Lung (tissue), 16 donors: ENCODE data around the gene HIP1R. TPM values are rescaled to one million over a fixed set of nuclear protein-coding genes. Genes with fewer than 3 reads are reported as not detected.

Experiments
- ATAC-seq: fragments of 200-7000 bp; cut with Tn5 transposase; one replicate; pipeline ENCODE4 v1.9.1; 2020; ENCODE audit warnings: moderate number of reproducible peaks; ENCODE audit not compliant: insufficient read depth, low FRiP score
- DNase-seq, 3 donors: peaks; one replicate each; pipeline ENCODE4 v3.0.0-alpha.2; 2013 to 2017
- H3K27ac ChIP-seq, 2 donors: one replicate each; pipeline ENCODE4 v1.5.1; 2013; ENCODE audit warnings: mild to moderate bottlenecking in 2 of 2, moderate library complexity in 2 of 2, control low read depth in 1 of 2, inconsistent platforms in 1 of 2, low read depth in 1 of 2, low read length in 1 of 2
- H3K27me3 ChIP-seq, 3 donors: one replicate each; pipeline ENCODE4 v1.5.1; 2013; ENCODE audit warnings: low read length in 2 of 3; ENCODE audit not compliant: control insufficient read depth in 3 of 3, insufficient read depth in 3 of 3
- H3K36me3 ChIP-seq, 4 donors: one replicate each; pipeline ENCODE4 v1.5.1; 2013; ENCODE audit warnings: low read length in 4 of 4, mild to moderate bottlenecking in 1 of 4, moderate library complexity in 1 of 4; ENCODE audit not compliant: control insufficient read depth in 4 of 4, insufficient read depth in 4 of 4
- H3K4me1 ChIP-seq, 5 donors: one replicate each; pipeline ENCODE4 v1.5.1; 2013; ENCODE audit warnings: low read length in 5 of 5, mild to moderate bottlenecking in 2 of 5, moderate library complexity in 1 of 5; ENCODE audit not compliant: control insufficient read depth in 5 of 5, insufficient read depth in 5 of 5
- H3K4me3 ChIP-seq: one replicate; pipeline ENCODE4 v1.5.1; 2013; ENCODE audit warnings: mild to moderate bottlenecking, control low read depth, moderate library complexity
- H3K9ac ChIP-seq, 2 donors: one replicate each; pipeline ENCODE4 v1.5.1; 2013; ENCODE audit warnings: low read length in 2 of 2, control low read depth in 1 of 2; ENCODE audit not compliant: insufficient read depth in 1 of 2
- H3K9me3 ChIP-seq, 4 donors: one replicate each; pipeline ENCODE4 v1.5.1; 2013; ENCODE audit warnings: low read length in 3 of 4, mild to moderate bottlenecking in 1 of 4, moderate library complexity in 1 of 4; ENCODE audit not compliant: control insufficient read depth in 4 of 4, insufficient read depth in 3 of 4
- CTCF ChIP-seq: IDR thresholded peaks from 2 replicates; pipeline ENCODE4 v1.5.1; 2012; ENCODE audit warnings: mild to moderate bottlenecking; ENCODE audit errors: control extremely low read depth, extremely low read depth
- WGBS, 2 donors: extraction: QIAGEN DNeasy Blood & Tissue Kit; methylation state at CpG; one replicate each; pipeline ENCODE4 v1.1.7; 2013; 5-methylcytosine and 5-hydroxymethylcytosine counted together
- long read RNA-seq, 5 donors: transcript quantifications; one replicate each; lab custom pipeline, GENCODE V29; 2026
- polyA plus RNA-seq, 2 donors: library from polyadenylated mRNA; stranded (reverse); fragments of 200-250 nt; gene quantifications; one replicate each; pipeline ENCODE4 v1.2.1, GENCODE V29; 2013
- total RNA-seq, 2 donors: library from RNA; depleted of rRNA in 1 of 2; stranded (reverse); fragments of >200 nt in 1 of 2; gene quantifications; one replicate each; pipeline ENCODE4 v1.2.1, GENCODE V29; 2014 to 2021
- donor health status: control.
- donor health status: control.
- donor health status: Bipolar disorder and iron deficiency.
- donor health status: healthy.
- donor health status: DM: yes; HTN: yes; CAD: no.

The HIP1R gene
- total RNA-seq (10 to 100 TPM; 33.8 to 56.3 TPM), polyA plus RNA-seq (10 to 100 TPM; 34.5 to 36.3 TPM)
- long read RNA-seq, donor 1, full-length matches to known transcripts, result 2 of 2 reads
- long read RNA-seq, donor 1, partial matches to known transcripts, result 0 of 2 reads
- long read RNA-seq, donor 1, other reads (novel, unspliced or antisense), result 0 of 2 reads
- long read RNA-seq, donor 2, full-length matches to known transcripts, result 1 of 1 reads
- long read RNA-seq, donor 2, partial matches to known transcripts, result 0 of 1 reads
- long read RNA-seq, donor 2, other reads (novel, unspliced or antisense), result 0 of 1 reads
- long read RNA-seq, donor 3, partial matches to known transcripts, result 0 of 1 reads
- long read RNA-seq, donor 3, other reads (novel, unspliced or antisense), result 0 of 1 reads
- long read RNA-seq, donor 4, result 0 reads
- long read RNA-seq, donor 5, result 0 reads

GRCh38 chr12:122834921-122835749, at the start of gene HIP1R:
Gene HIP1R (plus strand): TSS chr12:122835457. CDS start chr12:122835551, 94 bp downstream.
- no peaks in the 10 kb centered on the region for H3K36me3 ChIP-seq
- ATAC-seq, result no peak
- DNase-seq, result peak in 2 of 3 donors; percentile 30 to 47
- H3K4me3 ChIP-seq, result peak within 1 kb of the TSS; percentile 63
- peak within 1 kb of the TSS in 1 of 2 donors; percentile 38 for H3K9ac ChIP-seq
- WGBS, 2 donors, result 0 to 1% methylated on average over 30 to 85 of the region's 85 CpGs
- peaks cover 0 to 11% (median 0%) of the 10 kb centered on the region in 5 donors for H3K4me1 ChIP-seq
- no peak for TF ChIP-seq CTCF
- no peaks in the 10 kb centered on the region for H3K9me3 ChIP-seq
- peaks cover 0 to 13% (median 5%) of the 10 kb centered on the region in 3 donors for H3K27me3 ChIP-seq
- peak within 1 kb of the TSS; percentile 58 to 78 for H3K27ac ChIP-seq

- Histone ChIP-seq H3K4me3 (no peak overlapping the region), H3K9ac (no peak overlapping the region), H3K36me3 (no peaks in the 10 kb centered on the region), H3K27me3 (no peaks in the 10 kb centered on the region), H3K4me1 (no peaks in the 10 kb centered on the region), H3K27ac (no peak overlapping the region), H3K9me3 (no peaks in the 10 kb centered on the region)
- no peak for DNase-seq
- ATAC-seq, result no peak
- 81 to 82% methylated on average over 7 of the region's 7 CpGs for WGBS, 2 donors
- TF ChIP-seq CTCF, result no peak
Measured at GRCh38 chr12:122785503-122785902, 49.8 kb upstream of the HIP1R start.

GRCh38 chr12:122788387-122788786, 46.9 kb upstream of the HIP1R start:
- DNase-seq, result no peak
- Histone ChIP-seq H3K9ac (no peak overlapping the region), H3K36me3 (no peaks in the 10 kb centered on the region), H3K27ac (no peak overlapping the region), H3K9me3 (no peaks in the 10 kb centered on the region), H3K4me3 (no peak overlapping the region), H3K4me1 (no peaks in the 10 kb centered on the region), H3K27me3 (no peaks in the 10 kb centered on the region)
- WGBS, 2 donors, result 69 to 89% methylated on average over 4 of the region's 4 CpGs
- TF ChIP-seq CTCF, result no peak
- no peak for ATAC-seq
